ENCODE results near the gene IGDCC3. TPM values are rescaled to one million over a fixed set of nuclear protein-coding genes. Genes with fewer than 3 reads are reported as not detected.

Gene IGDCC3
- total RNA-seq, 1 experiment from 2014 or later, result 53.5 TPM

DNA sequence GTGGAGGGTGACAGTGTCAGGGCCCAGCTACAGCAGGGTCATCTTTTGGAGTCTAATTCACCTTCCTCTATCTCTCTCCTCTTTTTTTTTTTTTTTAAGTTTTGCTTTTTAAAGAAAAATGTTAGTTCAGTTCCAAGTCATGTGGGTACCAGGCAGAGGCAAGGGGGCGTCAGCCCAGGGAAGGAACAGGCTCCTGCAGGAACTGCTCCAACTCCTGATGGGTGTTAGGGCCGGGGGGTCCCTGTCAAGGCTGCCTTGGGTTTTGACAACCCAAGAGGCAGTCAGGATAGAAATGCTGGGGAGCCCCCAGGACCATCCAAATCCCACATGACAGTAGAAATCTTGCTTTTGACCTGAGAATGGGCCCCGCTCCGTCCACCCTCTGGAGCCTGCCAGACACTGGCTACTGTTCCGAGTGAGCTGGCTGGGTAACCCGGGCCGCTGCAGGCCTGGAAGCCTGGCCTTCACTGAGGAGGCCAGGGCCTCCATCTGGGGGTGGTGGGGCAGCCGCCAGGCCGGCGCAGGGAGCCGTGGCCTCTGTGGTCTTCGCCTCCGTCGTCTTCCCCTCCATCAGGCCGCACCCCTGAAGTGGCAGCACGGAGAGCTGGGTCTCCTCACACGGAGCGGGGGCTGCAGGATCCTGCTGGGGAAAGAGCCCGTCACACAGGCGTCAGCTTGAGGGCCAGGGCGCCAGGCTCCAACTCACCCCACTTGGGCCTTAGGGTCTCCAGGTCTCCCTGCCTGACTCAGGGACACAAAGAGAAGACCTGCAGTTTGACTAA, 49.1 kb downstream of the IGDCC3 start:
- Mint-ChIP-seq H3K27me3 (ENCODE audit: low read depth) (no peaks in the 10 kb centered on the region), H3K27ac (no peak overlapping the region), H3K4me3 (no peak overlapping the region), H3K9me3 (no peaks in the 10 kb centered on the region), H3K36me3 (peaks cover 23% of the 10 kb centered on the region), H3K4me1 (peaks cover 17% of the 10 kb centered on the region)
- TF ChIP-seq OVOL2 (CRISPR knock-in tag; IDR thresholded peaks at IDR 0.05; ENCODE audit: borderline replicate concordance) (no peak), GABPB1 (CRISPR knock-in tag; IDR thresholded peaks at IDR 0.05) (no peak), JAZF1 (CRISPR knock-in tag; IDR thresholded peaks at IDR 0.05) (no peak), ZBTB21 (CRISPR knock-in tag; IDR thresholded peaks at IDR 0.05; ENCODE audit: borderline replicate concordance) (no peak), ZNF232 (CRISPR knock-in tag; IDR thresholded peaks at IDR 0.05) (no peak), GTF2I (CRISPR knock-in tag; conservative IDR thresholded peaks at IDR 0.05) (no peak), GRHL2 (CRISPR knock-in tag; IDR thresholded peaks at IDR 0.05; ENCODE audit: insufficient replicate concordance, severe bottlenecking) (no peak), RORB (CRISPR knock-in tag; IDR thresholded peaks at IDR 0.05) (no peak), FOXP1 (CRISPR knock-in tag; IDR thresholded peaks at IDR 0.05; ENCODE audit: borderline replicate concordance) (no peak), NFATC4 (CRISPR knock-in tag; IDR thresholded peaks at IDR 0.05) (no peak)
- TF ChIP-seq, protein P1, sequence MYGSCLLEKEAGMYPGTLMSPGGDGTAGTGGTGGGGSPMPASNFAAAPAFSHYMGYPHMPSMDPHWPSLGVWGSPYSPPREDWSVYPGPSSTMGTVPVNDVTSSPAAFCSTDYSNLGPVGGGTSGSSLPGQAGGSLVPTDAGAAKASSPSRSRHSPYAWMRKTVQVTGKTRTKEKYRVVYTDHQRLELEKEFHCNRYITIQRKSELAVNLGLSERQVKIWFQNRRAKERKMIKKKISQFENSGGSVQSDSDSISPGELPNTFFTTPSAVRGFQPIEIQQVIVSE (CRISPR knock-in tag; IDR thresholded peaks at IDR 0.05; ENCODE audit: borderline replicate concordance), result no peak
- TF ChIP-seq, protein P2, sequence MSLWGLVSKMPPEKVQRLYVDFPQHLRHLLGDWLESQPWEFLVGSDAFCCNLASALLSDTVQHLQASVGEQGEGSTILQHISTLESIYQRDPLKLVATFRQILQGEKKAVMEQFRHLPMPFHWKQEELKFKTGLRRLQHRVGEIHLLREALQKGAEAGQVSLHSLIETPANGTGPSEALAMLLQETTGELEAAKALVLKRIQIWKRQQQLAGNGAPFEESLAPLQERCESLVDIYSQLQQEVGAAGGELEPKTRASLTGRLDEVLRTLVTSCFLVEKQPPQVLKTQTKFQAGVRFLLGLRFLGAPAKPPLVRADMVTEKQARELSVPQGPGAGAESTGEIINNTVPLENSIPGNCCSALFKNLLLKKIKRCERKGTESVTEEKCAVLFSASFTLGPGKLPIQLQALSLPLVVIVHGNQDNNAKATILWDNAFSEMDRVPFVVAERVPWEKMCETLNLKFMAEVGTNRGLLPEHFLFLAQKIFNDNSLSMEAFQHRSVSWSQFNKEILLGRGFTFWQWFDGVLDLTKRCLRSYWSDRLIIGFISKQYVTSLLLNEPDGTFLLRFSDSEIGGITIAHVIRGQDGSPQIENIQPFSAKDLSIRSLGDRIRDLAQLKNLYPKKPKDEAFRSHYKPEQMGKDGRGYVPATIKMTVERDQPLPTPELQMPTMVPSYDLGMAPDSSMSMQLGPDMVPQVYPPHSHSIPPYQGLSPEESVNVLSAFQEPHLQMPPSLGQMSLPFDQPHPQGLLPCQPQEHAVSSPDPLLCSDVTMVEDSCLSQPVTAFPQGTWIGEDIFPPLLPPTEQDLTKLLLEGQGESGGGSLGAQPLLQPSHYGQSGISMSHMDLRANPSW (CRISPR knock-in tag; conservative IDR thresholded peaks at IDR 0.05; ENCODE audit: low read depth), result no peak
- CTCF ChIA-PET, result interaction anchor here (0.9 to 2.2 kb wide), 3 partner anchors 10 to 48 kb away, joined by 3 to 14 read pairs (median 4); no protein-coding TSS in a partner anchor
- ATAC-seq, result no peak
- no peak for DNase-seq (ENCODE audit: low spot score)
- POLR2A ChIA-PET, result no interaction called here

DNA sequence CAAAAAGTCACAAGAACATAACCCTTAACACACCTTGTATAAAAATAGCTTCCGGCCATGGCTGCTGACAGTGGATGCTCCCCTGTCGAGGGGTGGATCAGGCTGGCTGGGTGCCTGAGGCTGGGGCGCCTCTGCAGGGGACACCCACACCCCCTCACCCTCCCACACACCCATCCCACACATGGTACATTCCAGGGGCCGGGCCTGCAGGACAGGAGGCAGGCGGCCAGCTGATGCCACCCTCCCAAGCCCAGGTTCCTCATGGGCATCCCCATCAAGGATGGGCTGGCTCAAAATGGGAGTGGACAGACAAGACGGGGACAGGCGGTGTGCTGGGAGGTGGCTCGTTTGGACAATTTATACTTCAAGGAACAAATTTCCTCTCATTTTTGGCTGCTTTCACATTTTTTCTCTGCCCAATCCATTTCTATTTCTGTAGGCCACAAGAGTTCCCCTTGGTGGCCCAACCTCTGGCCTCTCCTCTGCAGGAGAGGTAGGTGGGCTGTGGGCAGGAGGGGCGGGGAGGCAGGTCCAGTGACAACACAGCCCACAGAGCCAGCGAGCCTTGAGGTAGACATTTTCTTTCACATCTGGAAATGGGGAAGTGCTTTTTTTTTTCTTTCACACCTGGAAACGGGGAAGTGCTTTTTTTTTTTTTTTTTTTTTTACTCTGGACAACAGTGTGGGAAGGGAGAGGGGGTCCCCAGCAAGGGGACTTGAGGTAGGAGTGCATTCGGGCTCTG, 50.0 kb downstream of the IGDCC3 start:
- Mint-ChIP-seq H3K4me1 (peaks cover 11% of the 10 kb centered on the region), H3K4me3 (no peak overlapping the region), H3K27ac (no peak overlapping the region), H3K27me3 (ENCODE audit: low read depth) (no peaks in the 10 kb centered on the region), H3K9me3 (no peaks in the 10 kb centered on the region), H3K36me3 (peaks cover 23% of the 10 kb centered on the region)
- ChIA-PET CTCF (interaction anchor here (0.9 to 3.8 kb wide), 6 partner anchors 8 to 260 kb away, joined by 3 to 27 read pairs (median 4); partner anchors contain the start of gene RASL12), POLR2A (interaction anchor here (1.5 kb wide), 1 partner anchor 51 kb away, joined by 3 read pairs; no protein-coding TSS in a partner anchor)
- no peak for TF ChIP-seq IRF2 (CRISPR knock-in tag; IDR thresholded peaks at IDR 0.05; ENCODE audit: borderline replicate concordance, low read depth)
- ATAC-seq (no peak), DNase-seq (ENCODE audit: low spot score) (no peak)

DNA sequence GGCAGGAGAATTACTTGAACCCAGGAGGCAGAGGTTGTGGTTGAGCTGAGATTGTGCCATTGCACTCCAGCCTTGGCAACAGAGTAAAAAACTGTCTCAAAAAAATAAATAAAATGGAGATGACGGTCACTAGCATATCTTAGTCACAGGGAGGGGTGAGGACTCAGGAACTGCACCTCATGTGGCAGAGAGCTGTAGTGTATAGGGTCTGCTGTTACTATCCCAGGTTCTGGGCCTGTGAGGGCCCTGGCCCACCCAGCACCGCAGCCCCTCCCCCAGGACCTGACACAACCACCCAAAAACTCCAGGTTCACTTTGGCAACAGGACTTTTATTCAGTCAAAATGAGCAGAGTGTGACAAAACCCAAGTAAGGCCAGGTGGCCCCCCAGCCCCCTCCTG, 51.0 kb downstream of the IGDCC3 start:
- ATAC-seq (peak; percentile 43), DNase-seq (ENCODE audit: low spot score) (no peak)
- Mint-ChIP-seq H3K36me3 (peaks cover 23% of the 10 kb centered on the region), H3K4me3 (no peak overlapping the region), H3K27me3 (ENCODE audit: low read depth) (no peaks in the 10 kb centered on the region; the same call in 1 of the 2 replicates), H3K9me3 (no peaks in the 10 kb centered on the region), H3K27ac (peak overlapping the region; percentile 70; the same call in 1 of the 2 replicates), H3K4me1 (peaks cover 9% of the 10 kb centered on the region)
- CTCF ChIA-PET, result interaction anchor here (0.9 to 3.8 kb wide), 10 partner anchors 8 to 259 kb away, joined by 3 to 27 read pairs (median 4); partner anchors contain the start of gene RASL12
- POLR2A ChIA-PET, result interaction anchor here (1.5 kb wide), 1 partner anchor 52 kb away, joined by 3 read pairs; no protein-coding TSS in a partner anchor
- TF ChIP-seq, protein P3, sequence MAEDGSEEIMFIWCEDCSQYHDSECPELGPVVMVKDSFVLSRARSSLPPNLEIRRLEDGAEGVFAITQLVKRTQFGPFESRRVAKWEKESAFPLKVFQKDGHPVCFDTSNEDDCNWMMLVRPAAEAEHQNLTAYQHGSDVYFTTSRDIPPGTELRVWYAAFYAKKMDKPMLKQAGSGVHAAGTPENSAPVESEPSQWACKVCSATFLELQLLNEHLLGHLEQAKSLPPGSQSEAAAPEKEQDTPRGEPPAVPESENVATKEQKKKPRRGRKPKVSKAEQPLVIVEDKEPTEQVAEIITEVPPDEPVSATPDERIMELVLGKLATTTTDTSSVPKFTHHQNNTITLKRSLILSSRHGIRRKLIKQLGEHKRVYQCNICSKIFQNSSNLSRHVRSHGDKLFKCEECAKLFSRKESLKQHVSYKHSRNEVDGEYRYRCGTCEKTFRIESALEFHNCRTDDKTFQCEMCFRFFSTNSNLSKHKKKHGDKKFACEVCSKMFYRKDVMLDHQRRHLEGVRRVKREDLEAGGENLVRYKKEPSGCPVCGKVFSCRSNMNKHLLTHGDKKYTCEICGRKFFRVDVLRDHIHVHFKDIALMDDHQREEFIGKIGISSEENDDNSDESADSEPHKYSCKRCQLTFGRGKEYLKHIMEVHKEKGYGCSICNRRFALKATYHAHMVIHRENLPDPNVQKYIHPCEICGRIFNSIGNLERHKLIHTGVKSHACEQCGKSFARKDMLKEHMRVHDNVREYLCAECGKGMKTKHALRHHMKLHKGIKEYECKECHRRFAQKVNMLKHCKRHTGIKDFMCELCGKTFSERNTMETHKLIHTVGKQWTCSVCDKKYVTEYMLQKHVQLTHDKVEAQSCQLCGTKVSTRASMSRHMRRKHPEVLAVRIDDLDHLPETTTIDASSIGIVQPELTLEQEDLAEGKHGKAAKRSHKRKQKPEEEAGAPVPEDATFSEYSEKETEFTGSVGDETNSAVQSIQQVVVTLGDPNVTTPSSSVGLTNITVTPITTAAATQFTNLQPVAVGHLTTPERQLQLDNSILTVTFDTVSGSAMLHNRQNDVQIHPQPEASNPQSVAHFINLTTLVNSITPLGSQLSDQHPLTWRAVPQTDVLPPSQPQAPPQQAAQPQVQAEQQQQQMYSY (CRISPR knock-in tag; IDR thresholded peaks at IDR 0.05), result no peak
- TF ChIP-seq ELF4 (CRISPR knock-in tag; IDR thresholded peaks at IDR 0.05; ENCODE audit: low read depth), result no peak
- no peak for TF ChIP-seq TEAD4 (CRISPR knock-in tag; IDR thresholded peaks at IDR 0.05)
- no peak for TF ChIP-seq JUN (CRISPR knock-in tag; IDR thresholded peaks at IDR 0.05)
- no peak for TF ChIP-seq ZNF121 (CRISPR knock-in tag; IDR thresholded peaks at IDR 0.05)
- TF ChIP-seq, protein P1 (CRISPR knock-in tag; IDR thresholded peaks at IDR 0.05; ENCODE audit: borderline replicate concordance), result no peak
- no peak for TF ChIP-seq FOXJ3 (CRISPR knock-in tag; IDR thresholded peaks at IDR 0.05; ENCODE audit: borderline replicate concordance)
- TF ChIP-seq, protein P4, sequence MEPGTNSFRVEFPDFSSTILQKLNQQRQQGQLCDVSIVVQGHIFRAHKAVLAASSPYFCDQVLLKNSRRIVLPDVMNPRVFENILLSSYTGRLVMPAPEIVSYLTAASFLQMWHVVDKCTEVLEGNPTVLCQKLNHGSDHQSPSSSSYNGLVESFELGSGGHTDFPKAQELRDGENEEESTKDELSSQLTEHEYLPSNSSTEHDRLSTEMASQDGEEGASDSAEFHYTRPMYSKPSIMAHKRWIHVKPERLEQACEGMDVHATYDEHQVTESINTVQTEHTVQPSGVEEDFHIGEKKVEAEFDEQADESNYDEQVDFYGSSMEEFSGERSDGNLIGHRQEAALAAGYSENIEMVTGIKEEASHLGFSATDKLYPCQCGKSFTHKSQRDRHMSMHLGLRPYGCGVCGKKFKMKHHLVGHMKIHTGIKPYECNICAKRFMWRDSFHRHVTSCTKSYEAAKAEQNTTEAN (CRISPR knock-in tag; IDR thresholded peaks at IDR 0.05), result no peak
- TF ChIP-seq NFE2L1 (CRISPR knock-in tag; IDR thresholded peaks at IDR 0.05), result no peak
- TF ChIP-seq NR3C1 (CRISPR knock-in tag; conservative IDR thresholded peaks at IDR 0.05; ENCODE audit: low read depth), result no peak
